Suprapubic skin (tissue), 4 donors: ENCODE results near the gene TRAPPC8. TPM values are rescaled to one million over a fixed set of nuclear protein-coding genes. Genes with fewer than 3 reads are reported as not detected.

ENCODE experiments used
- DNase-seq, 2 donors: peaks; one replicate each; pipeline ENCODE4 v3.0.0-alpha.2; 2019; ENCODE audit warnings: low spot score in 2 of 2
- H3K27ac ChIP-seq: fragments of 200-600 bp; sonication (generic); one replicate; pipeline ENCODE4 v1.5.1; 2019
- H3K27me3 ChIP-seq: fragments of 200-600 bp; sonication (generic); one replicate; pipeline ENCODE4 v1.5.1; 2019
- H3K36me3 ChIP-seq: fragments of 200-600 bp; sonication (generic); one replicate; pipeline ENCODE4 v1.5.1; 2019
- H3K4me1 ChIP-seq: fragments of 200-600 bp; sonication (generic); one replicate; pipeline ENCODE4 v1.5.1; 2019
- H3K4me3 ChIP-seq: fragments of 200-600 bp; sonication (generic); one replicate; pipeline ENCODE4 v1.5.1; 2019; ENCODE audit warnings: mild to moderate bottlenecking
- H3K9me3 ChIP-seq: fragments of 200-600 bp; sonication (generic); one replicate; pipeline ENCODE4 v1.5.1; 2019
- EP300 ChIP-seq: sonication (generic); formaldehyde crosslinking; IDR thresholded peaks from one replicate; pipeline ENCODE4 v1.6.1; 2017; ENCODE audit warnings: antibody characterized with exemption
- POLR2A ChIP-seq, 2 donors: fragments of 450-650 bp; IDR thresholded peaks; one replicate each; pipeline ENCODE4 v1.6.1; 2017; ENCODE audit warnings: antibody characterized with exemption in 2 of 2, mild to moderate bottlenecking in 2 of 2, moderate library complexity in 2 of 2
- POLR2AphosphoS5 ChIP-seq, 3 donors: sonication (generic); formaldehyde crosslinking; IDR thresholded peaks; one replicate each; pipeline ENCODE4 v1.6.1; 2017; ENCODE audit warnings: antibody characterized with exemption in 3 of 3
- WGBS: methylation state at CpG from one replicate; pipeline ENCODE4 v1.1.5; 2018; 5-methylcytosine and 5-hydroxymethylcytosine counted together
- total RNA-seq, 4 donors: library from RNA; depleted of rRNA; stranded (reverse); fragments of >200 nt; gene quantifications; one replicate each; pipeline ENCODE4 v1.1.0, GENCODE V29; 2016
- TF ChIP-seq, protein P1 (sequence below), 2 donors: fragments of 200-600 bp in 1 of 2; fragments of 450-650 bp in 1 of 2; sonication (generic) in 1 of 2; IDR thresholded peaks; one replicate each; pipeline ENCODE4 v1.5.1; 2016 to 2019; ENCODE audit warnings: antibody characterized with exemption in 2 of 2, mild to moderate bottlenecking in 1 of 2, moderate library complexity in 1 of 2

The TRAPPC8 gene
- total RNA-seq, 4 donors from 2014 or later = 36.9 to 56.2 (median 42.8) TPM

DNA sequence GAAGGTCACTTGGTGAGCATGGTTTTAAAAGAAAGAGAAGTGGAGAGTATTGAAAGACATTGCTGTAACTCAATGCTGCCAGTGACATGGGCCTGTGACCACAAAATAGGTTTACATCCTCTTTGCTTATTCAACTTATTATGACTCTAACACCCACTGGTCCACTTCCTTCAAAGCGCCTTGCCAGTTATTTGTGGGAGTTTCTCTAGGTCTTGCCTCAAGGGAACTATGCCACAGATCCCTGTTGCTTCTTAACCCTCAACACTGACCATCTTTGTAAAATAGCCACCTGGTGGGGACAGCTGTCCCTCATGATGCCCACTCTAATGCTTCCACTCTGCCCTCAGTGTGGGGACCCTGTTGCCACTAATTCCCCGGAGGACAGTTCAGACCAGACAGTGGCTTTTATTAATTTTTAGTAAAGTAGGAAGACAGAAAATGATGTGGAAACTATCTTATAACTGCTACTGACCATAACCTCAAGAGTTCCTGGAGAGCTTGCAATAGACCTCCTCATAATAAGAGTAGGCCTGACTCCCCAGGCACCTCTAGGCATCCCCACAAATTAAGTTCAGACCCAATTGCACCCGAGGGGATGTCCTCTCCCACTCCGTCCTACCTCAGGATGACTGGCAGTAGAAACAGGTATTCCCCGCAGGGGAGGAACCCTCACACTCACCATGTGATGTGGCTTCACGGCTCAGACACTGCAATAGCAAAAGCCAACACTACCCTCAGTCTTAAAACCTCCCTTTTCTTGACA lies 150.9 kb downstream of the TRAPPC8 start:
- Histone ChIP-seq H3K36me3 (no peaks in the 10 kb centered on the region), H3K4me1 (no peaks in the 10 kb centered on the region), H3K9me3 (no peaks in the 10 kb centered on the region), H3K4me3 (no peak overlapping the region), H3K27me3 (no peaks in the 10 kb centered on the region), H3K27ac (no peak overlapping the region)
- 78% methylated on average over 6 of the region's 6 CpGs for WGBS
- DNase-seq = no peak
- no peak for TF ChIP-seq POLR2AphosphoS5 (IDR thresholded peaks at IDR 0.05)

DNA sequence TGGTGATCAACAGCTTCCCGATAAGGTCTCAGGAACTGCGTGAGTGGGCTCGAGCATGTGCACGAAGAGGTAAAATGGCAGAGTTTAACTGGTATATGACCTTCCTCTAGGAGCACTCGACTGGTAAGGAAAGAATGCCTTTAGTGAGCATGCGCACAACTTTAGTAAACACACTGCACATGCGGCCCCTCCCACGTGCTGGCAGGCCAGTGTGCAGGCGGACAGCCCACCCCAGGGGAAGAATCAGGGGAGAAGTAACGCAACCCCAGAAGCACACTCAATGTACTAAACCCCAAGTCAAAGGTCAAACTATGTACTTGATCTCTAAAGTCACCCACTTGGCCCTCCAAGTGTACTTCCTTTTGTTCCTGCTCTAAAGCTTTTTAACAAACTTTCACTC lies 153.5 kb downstream of the TRAPPC8 start:
- DNase-seq = no peak
- no peak for TF ChIP-seq POLR2A (IDR thresholded peaks at IDR 0.05)
- no peak for TF ChIP-seq POLR2AphosphoS5 (IDR thresholded peaks at IDR 0.05)
- no peak for TF ChIP-seq EP300
- TF ChIP-seq, protein P1, sequence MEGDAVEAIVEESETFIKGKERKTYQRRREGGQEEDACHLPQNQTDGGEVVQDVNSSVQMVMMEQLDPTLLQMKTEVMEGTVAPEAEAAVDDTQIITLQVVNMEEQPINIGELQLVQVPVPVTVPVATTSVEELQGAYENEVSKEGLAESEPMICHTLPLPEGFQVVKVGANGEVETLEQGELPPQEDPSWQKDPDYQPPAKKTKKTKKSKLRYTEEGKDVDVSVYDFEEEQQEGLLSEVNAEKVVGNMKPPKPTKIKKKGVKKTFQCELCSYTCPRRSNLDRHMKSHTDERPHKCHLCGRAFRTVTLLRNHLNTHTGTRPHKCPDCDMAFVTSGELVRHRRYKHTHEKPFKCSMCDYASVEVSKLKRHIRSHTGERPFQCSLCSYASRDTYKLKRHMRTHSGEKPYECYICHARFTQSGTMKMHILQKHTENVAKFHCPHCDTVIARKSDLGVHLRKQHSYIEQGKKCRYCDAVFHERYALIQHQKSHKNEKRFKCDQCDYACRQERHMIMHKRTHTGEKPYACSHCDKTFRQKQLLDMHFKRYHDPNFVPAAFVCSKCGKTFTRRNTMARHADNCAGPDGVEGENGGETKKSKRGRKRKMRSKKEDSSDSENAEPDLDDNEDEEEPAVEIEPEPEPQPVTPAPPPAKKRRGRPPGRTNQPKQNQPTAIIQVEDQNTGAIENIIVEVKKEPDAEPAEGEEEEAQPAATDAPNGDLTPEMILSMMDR (IDR thresholded peaks at IDR 0.05) = no peak
- 80% methylated on average over 10 of the region's 10 CpGs for WGBS

DNA sequence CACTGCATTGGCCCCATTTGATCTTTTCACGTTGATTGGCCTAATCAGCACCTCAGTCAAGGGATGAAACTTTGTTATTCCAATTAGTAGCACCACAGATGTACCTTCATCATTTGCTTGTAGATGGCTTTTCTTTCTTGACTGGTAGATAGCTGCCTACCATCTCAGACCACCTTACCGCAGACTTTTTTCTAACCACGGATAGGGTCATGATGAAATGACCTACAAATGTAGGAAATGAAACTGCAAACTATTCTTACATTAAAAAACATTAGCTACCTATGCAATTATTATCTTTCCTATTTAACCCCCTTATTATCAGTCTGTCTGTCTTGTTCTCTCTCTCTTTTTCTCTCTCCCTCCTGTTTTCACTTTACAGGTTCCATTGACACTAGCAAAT lies 159.9 kb downstream of the TRAPPC8 start:
- Histone ChIP-seq H3K4me3 (no peak overlapping the region), H3K9me3 (peaks cover 10% of the 10 kb centered on the region), H3K27ac (no peak overlapping the region), H3K4me1 (no peaks in the 10 kb centered on the region), H3K27me3 (no peaks in the 10 kb centered on the region), H3K36me3 (no peaks in the 10 kb centered on the region)
- no peak for DNase-seq
- TF ChIP-seq POLR2AphosphoS5 (IDR thresholded peaks at IDR 0.05) (no peak), EP300 (no peak), POLR2A (IDR thresholded peaks at IDR 0.05) (no peak)
- TF ChIP-seq, protein P1 (IDR thresholded peaks at IDR 0.05) = no peak
- WGBS = 86% methylated on average over 3 of the region's 3 CpGs

More for the DNA sequence above, 153.5 kb downstream of the TRAPPC8 start:
- Histone ChIP-seq H3K9me3 (no peaks in the 10 kb centered on the region), H3K27me3 (no peaks in the 10 kb centered on the region), H3K27ac (no peak overlapping the region), H3K4me1 (no peaks in the 10 kb centered on the region), H3K36me3 (no peaks in the 10 kb centered on the region), H3K4me3 (no peak overlapping the region)

Other genes with a start within 250 kb of the TRAPPC8 start
- not detected for gene SLC25A52, start 182.2 kb downstream of the TRAPPC8 start, total RNA-seq
- gene RNF125, start 75.7 kb upstream of the TRAPPC8 start, total RNA-seq = 10 to 100 TPM in 3 of 4 donors, 1 to 10 TPM in 1; 5.7 to 13.4 (median 11.2) TPM
- 10 to 100 TPM; 14.4 to 28.6 (median 19.5) TPM for gene RNF138, start 148.7 kb upstream of the TRAPPC8 start, total RNA-seq
- gene MEP1B, start 246.9 kb upstream of the TRAPPC8 start, total RNA-seq = not detected